ENCODE measurements around the gene TRIO.

Gene TRIO

DNA sequence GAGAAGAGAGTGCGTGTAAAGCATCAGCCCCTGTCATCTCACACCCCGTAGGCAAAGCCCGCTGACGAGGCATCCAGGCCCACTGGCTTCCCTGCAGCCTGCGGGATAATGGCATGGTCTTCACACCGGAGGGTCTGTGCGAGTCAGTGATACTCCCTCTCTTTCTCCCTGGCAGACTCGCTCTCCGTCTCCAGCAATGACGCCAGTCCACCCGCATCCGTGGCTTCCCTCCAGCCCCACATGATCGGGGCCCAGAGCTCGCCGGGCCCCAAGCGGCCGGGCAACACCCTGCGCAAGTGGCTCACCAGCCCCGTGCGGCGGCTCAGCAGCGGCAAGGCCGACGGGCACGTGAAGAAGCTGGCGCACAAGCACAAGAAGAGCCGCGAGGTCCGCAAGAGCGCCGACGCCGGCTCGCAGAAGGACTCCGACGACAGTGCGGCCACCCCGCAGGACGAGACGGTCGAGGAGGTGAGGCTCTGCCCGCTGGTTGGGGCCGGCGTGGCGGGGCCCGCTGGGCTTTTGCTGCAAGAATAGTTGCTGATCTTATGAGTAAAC lies 317.8 kb downstream of the TRIO start:
- no peak for DNase-seq (ENCODE audit: low read depth)

DNA sequence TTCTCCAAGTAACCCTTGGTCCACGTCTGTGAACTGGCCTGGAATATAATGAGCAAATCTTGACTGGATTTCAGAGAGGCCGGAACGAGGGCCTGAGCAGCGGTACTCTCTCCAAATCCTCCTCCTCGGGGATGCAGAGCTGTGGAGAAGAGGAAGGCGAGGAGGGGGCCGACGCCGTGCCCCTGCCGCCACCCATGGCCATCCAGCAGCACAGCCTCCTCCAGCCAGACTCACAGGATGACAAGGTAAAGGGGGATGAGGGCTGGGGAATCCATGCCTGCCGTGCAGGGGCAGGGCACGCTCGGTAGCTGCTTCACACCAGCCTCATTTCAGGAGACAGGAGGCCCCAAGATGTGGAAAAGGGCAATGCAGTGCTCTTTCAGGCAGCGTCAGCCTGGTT lies 319.5 kb downstream of the TRIO start:
- no peak for DNase-seq (ENCODE audit: low read depth)

DNA sequence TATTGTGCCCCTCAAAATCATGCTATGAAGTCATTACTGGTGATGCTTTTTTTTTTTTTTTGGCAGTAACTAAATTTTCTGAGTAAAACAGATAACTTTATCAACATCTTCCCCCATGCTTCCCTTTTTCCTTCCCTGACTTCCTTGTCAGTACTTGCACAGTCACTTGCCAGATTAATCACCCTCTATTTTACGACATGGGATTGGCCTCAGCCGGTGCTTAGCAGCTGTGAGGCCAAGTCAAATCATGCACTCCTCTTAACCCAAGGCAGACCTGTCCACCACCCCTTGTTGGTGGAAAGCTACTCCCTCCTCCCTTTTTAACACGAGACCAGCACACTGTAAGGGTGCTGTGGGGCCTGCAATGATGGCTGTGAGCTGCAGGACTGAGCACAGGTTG lies 320.5 kb downstream of the TRIO start:
- DNase-seq (ENCODE audit: low read depth) = no peak

DNA sequence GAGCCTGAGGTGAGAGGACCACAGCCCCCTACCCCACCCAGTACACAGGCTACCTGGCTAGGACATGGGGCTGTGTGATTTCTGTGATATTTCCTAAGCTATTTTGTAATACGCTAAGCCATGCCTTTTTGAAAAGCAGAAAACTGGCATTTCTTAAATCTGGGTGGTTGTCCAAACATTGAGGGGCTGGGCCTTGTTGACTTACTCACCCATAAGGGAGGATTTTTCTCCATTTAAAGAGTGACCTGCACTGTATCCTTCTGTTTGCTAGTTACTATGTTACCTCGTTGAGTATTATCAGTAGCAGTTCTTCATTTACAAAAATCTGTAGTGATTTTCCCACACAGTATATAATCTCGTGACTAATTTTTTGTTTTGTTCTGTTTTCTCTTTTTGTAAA lies 321.0 kb downstream of the TRIO start:
- no peak for DNase-seq (ENCODE audit: low read depth)

DNA sequence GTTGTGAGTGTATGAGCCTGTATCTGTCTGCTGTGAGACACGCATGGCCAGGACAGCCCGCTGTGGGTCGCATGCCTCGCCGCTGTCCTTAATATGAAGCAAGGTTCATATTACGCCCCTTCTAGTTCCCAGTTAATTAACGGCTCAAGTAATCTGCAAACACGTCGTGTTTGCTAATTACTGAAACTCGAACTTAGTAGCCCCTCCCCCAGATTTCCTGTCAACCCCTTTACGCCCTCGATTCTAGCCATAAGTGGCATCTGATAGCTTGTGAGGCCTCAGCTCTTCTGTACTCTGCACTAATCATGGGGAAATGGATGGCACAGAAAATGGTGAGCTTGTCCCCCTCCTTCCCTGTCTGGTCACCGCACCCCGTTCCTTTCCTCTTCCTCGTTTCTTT lies 321.5 kb downstream of the TRIO start:
- no peak for DNase-seq (ENCODE audit: low read depth)

DNA sequence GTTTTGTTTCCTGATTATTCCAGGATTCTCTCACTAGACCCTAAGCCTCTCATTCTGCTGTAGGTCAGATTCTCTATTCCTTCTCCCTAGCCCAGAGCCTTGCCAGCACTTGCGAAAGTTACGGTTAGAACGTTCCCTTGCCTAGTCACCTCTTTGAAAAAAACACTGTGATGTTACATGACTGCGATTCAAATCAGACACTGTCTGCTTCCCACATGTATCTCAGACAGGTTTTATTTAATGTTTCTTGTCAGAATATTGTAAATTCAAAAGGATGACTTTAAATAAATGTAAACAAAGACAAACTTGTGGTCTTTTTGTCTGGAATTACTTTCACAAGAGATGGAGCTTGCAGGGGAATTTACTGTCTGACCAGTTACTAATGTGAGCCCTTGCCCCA lies 322.0 kb downstream of the TRIO start:
- DNase-seq (ENCODE audit: low read depth) = no peak

DNA sequence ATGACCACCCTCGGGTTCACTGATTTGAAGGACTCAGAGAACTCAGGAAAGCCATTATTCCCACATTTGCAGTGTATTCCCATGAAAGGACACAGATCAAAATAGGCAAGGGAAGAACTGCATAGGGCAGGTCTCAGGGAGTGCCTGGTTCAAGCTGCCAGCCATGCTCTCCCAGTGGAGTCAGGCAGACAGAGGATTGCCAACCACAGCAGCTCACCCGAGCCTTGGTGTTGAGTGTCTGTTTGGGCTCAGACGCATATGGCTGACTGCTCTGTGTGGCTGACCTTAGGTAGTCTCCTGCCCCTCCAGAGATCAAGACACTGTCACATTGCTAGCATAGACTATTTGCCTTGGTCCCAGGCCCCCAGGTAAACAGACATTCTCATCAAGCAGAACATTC lies 322.6 kb downstream of the TRIO start:
- no peak for DNase-seq (ENCODE audit: low read depth)

DNA sequence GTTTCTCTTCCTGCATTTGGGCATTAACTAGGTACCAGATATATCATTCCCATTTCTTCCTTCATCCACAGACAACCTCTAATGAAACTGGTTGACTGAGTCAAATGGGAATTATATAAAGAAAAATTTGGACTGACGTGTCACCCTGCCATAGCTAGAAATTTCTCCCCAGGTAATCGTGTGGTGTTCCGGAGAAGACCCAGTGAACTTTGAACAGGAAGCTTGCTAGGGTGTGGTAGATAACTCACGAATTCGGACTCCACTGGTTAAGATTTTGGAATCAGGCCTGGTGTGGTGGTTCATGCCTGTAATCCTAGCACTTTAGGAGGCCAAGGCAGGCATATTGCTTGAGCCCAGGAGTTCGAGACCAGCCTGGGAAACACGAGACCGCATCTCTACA lies 324.1 kb downstream of the TRIO start:
- DNase-seq (ENCODE audit: low read depth) = no peak

DNA sequence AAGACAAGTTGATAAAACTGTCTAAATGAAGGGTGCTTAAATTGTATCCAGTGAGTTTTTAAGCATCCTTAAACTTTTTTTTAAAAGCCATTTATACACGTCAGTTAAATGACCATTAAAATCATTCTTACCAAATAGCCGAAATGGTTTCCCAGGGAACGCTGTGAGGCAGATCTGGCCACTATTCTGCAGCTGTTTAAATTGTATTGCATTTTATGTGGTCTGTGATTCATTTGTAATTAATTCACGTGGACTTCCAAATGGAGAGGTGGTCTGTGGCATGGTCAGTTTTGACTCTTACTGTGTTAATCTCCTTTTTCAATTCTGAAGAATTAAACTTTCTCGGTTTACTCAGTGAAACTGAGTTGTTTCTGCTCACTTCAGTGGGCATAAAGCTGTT lies 324.7 kb downstream of the TRIO start:
- DNase-seq (ENCODE audit: low read depth) = no peak

DNA sequence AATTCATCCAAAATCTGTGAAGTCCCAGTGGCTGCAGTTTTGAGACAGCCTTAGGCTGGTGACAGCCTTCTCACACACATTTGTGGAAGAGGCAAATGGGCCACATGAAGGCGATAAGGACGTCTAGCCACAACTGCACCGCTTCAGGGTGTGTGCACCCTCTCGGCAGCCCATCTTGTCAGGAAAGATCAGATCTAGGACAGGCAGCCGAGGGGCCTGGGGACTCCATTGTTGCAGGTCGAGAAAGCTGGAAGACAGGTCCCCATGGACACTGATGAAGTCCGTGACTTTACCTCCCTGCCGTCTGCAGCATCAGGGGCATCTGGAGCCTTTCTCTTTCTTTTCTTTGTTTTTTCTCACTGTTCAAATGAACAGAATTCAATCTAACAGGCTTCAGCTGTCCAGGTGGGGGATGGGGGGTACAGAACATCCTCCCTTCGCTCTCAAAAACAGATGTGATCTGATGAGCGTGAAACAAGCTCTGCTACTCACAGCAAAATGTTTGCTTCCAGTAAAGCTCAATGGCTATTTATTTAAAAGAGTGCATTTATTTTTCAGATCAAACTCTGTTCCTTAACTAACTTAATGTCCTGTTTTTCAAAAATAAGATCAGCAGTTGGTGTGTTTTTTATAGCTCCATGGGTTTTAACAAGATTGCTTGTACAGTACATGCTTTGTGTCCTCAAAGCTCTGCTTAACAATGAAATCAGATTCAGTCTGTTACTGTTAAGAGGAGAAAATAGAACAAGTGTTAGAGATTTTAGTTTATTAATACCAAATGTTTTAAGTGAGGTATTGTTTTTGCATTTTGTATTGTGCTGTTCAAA lies 326.6 kb downstream of the TRIO start:
- no peak for DNase-seq (ENCODE audit: low read depth)

DNA sequence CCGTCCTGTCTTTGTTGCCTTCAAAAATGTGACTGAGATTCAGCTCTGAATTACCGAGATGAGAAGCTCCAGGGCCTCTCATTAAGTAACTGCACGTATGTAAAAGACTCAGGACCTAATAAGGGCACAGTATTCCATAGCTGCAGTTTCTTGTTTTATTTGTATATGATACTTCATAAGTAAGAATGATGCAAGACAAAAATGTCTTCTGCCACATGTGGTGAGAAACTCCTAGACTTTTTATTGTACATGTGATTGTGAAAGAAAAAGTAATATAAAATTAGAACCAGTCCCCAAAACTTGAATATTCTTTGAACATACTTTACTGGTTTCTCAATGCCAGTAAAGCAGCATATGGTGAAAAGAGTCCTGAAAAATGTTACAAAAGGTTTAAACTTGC lies 328.4 kb downstream of the TRIO start:
- no peak for DNase-seq (ENCODE audit: low read depth)

DNA sequence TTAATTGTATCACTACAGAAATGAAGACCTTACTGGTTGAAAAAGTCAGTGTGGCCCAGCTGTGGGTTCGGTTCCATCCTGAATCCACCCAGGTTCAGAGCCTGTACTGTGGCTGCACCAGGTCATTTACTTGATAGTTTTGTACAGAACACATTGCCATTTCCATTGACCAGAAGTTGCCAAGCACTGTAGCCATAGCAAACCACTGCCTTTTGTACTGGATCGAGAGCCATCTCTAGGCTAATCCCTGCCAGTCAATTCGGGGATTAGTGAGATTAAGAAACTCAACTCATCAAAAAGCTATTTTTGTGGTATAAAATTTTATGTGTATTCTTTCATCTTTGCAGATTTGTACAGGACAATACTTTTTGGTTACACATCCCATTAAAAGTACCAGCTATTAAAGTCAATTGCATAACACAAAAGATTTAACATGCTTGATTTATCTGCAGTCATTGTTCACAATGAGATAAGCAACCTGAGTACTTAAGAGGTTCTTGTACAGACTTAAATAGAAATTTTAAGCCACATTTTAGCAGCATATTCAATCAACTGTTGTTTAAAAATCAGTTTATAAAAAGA lies 329.9 kb downstream of the TRIO start:
- DNase-seq (ENCODE audit: low read depth) = no peak

DNA sequence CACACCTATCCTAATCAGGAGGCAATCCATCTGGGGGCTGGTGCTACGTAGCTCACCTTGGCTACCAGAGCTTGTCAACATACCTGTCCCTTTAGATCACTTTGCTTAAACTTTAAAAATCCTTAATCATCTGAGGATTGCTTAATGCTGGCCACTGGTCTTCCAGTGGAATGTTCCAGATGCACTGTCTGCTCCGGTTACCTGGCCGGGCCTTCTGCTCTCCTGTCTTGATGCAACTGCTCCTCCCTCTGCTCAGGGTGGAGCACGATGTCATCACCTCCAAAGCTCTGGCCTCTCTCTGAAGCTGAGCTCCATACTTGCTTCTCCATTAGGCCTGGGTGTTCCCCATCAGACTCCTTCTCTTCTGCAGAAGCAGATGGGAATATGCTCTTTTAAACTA lies 331.9 kb downstream of the TRIO start:
- DNase-seq (ENCODE audit: low read depth) = no peak

DNA sequence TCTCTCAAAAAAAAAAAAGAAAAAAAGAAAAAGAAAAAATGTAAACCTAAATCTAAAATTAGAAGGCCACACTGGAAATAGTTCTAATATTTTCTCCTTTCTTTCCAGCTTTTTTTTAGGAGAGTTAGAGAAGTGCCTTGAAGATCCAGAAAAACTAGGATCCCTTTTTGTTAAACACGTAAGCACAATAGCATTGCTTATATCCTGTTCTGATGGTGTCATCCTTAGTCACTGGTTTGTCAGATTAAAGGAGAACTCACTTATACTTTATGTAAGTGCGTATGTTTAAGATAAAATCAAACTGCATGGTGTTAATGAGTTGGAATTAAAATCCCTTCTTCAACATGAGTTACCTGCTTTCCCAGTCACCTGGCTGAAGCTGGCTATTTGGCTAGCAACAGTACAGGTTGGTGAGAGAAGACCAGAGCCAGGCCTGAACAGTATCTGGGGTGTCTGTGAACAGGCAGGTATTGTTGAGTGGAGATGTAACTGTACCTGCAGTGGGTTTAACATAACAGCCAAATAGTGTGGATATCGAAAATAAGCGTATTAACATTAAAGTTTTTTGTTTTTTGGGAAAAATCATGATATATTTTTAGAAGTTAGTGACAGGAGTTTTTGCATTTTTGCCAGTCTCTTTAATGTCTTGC lies 333.8 kb downstream of the TRIO start:
- no peak for DNase-seq (ENCODE audit: low read depth)

DNA sequence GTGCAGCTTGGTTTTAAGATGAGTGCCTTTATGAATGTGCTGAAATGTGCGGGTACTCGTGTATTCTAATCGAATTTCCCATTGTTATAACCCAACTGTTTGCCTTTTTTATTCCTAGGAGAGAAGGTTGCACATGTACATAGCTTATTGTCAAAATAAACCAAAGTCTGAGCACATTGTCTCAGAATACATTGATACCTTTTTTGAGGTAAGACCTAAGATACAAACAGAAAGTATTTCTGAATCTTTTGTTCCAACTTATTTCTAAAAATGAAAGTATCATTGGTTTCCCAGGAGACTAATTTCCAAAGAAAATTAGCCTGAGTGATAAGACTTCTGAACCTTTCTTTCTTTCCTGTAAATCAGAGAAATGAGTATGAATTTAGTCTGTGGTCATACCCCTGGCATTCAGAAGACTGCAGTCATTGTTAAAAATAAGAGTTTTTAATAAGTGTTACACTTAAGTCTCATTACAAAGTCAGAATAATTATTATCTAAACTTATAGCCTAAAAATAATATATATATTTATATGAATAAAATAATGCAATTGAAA lies 336.1 kb downstream of the TRIO start:
- no peak for DNase-seq (ENCODE audit: low read depth)

DNA sequence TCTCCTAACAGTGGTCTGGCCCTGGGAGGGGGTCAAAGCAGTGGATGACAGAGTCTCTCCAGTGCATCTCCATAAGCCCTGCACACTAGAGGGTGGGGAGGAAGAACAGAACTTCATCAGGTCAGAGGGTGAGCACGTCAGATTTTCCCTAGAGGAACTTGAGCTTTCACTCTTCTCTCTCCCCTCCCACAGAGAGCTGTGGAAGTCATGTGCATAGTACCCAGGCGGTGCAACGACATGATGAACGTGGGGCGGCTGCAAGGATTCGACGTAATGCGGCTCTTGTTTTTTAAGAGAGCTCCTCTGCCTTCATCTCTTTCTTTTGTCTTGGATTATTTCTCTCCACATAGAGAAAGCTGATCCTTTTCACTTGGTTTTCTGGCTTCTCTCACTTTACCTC lies 338.2 kb downstream of the TRIO start:
- DNase-seq (ENCODE audit: low read depth) = no peak

DNA sequence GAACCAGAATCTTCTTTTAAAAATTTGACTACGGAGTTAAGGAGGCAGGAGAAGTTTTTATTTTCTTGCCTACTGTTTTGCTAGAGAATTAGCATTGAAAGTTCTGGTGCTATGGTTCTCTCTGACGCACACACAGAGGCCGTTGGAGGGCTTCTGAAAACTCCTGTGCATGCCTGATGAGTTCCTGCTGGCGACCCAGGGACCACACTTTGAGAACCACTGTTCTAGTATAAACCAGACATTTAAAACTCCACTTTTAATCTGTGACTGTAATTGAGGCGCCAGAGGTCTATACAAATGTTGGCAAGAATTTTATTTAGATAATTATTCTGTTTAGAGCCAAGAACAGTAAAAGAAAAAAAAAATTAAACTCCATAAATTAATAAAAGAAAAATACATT lies 338.9 kb downstream of the TRIO start:
- no peak for DNase-seq (ENCODE audit: low read depth)

DNA sequence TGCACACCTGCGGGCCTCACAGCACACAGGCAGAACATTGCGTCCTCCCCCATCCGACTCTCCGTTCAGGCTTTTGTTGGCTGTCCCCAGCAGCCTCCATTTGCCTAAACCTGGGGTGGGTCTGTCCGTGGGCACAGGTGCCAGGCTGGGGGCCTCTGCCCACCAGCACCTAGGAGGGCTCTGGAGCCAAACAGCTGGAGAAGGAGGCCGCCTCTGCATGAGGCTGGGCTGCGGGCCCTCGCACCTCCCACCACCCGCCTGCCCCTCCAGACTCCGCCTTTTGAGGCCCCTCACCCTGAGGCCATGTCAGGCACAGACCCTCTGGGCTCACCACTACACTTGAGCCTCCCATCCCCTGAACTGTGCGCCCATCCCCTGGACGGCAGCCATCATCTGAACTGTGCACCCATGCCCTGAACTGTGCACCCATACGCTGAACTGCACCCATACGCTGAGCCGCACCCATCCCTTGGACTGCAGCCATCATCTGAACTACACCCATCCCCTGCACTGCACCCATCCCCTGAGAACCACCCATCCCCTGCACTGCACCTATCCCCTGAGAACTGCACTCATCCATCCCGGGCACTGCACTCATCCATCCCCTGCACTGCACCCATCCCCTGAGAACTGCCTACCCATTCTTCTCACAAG lies 340.5 kb downstream of the TRIO start:
- no peak for DNase-seq (ENCODE audit: low read depth)

DNA sequence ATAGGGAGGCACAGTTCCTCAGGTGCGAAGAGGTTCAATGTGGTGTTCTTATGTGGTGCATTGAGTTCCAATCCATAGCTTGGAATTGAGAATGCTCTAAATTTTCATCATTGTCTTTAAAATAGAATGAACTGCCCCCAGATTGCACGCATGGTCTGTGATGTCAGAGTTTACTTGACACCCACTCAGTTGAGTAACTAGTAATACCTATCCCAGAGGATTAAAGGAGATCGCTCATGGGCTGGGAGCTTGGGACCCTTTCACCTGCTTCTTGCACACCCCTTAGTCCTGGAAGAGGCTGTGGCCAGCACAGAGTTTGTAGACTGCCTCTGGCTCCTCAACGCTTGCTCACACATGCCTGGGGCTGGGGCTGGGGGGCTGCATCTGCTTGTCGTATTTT lies 343.3 kb downstream of the TRIO start:
- no peak for DNase-seq (ENCODE audit: low read depth)

DNA sequence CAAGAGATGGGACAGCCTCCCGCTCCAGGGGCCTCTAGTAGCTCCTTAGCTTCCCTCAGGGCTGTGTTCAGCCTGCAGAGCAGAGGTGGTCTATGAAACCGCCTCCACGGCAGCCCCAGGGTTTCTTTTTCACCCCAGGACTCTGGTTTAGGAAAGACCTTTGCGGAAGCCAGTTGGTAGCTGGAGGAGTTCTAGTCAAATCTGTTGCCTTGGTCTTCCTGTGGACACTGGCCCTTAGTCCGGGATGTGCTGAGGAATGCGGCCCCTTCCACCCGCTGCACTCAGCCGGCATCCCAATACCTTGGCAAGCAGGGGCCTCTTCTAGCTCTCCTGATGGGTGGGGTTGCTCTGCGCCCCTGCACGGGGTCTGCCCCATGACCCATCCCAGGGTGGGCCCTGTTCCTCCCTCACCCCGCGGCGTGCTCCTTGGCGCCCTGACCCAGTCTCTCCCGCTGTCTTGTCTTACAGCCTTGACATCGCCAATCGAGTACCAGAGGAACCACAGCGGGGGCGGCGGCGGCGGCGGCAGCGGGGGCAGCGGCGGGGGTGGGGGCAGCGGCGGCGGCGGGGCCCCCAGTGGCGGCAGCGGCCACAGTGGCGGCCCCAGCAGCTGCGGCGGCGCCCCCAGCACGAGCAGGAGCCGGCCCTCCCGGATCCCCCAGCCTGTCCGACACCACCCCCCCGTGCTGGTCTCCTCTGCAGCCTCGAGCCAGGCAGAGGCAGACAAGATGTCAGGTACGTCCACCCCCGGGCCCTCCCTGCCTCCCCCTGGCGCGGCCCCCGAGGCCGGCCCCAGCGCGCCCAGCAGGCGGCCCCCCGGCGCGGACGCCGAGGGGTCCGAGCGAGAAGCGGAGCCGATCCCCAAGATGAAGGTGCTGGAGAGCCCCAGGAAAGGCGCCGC lies 344.1 kb downstream of the TRIO start:
- no peak for DNase-seq (ENCODE audit: low read depth)

DNA sequence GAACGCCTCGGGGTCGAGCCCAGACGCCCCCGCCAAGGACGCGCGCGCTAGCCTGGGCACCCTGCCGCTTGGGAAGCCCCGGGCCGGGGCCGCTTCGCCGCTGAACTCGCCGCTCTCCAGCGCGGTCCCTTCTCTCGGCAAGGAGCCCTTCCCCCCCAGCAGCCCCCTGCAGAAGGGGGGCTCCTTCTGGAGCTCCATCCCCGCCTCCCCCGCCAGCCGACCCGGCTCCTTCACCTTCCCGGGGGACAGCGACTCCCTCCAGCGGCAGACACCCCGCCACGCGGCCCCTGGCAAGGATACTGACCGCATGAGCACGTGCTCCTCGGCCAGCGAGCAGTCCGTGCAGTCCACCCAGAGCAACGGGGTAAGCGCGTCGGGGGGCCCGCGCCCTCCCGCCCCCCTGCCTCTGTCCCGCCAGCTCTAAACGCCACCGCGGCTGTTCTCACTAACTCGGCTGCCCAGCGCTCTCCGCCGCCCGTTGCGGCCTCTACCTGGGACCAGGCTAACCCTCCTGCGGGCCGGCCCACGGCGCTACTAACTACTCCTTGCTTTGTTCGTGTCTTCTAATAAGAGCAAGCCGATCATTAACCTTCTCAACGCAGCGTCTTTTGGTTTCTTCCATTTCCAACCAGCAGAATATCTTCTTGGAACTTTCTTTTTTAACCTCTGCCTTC lies 344.9 kb downstream of the TRIO start:
- DNase-seq (ENCODE audit: low read depth) = no peak
